ENCODE results near the gene CCDC154. TPM values are rescaled to one million over a fixed set of nuclear protein-coding genes. Genes with fewer than 3 reads are reported as not detected.

CCDC154 gene
- total RNA-seq, 1 donor from 2014 or later = under 0.01 TPM

DNA sequence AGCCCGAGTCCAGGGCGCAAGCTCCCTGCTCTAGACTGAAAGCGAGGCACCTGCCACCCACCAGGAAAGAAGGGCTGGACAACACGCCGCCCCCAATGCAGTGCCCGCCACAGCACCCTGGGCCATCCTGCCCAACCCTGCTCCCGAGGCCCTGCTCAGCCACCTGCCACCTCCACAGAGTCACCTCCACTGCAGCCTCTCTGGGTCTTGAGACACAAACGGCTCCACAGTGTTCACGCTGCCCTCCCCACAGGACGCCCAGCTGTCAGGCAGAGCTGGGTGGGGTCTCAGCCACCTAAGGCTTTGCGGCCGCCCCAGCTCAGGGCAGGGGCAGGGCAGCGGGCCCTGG, 21.2 kb upstream of the CCDC154 start:
- no peaks in the 10 kb centered on the region for H3K27me3 ChIP-seq (ENCODE audit: control insufficient read depth in 3 of 3, insufficient read depth in 3 of 3, low read length in 3 of 3)
- H3K9me3 ChIP-seq (ENCODE audit: control insufficient read depth in 3 of 3, low read length in 3 of 3) = no peaks in the 10 kb centered on the region
- H3K36me3 ChIP-seq (ENCODE audit: control insufficient read depth in 3 of 3, insufficient read depth in 3 of 3, low read length in 3 of 3) = peaks cover 8 to 17% (median 11%) of the 10 kb centered on the region in 3 donors
- no peak overlapping the region for H3K27ac ChIP-seq (ENCODE audit: low read depth, low read length)
- no peak overlapping the region for H3K4me3 ChIP-seq (ENCODE audit: low read length in 3 of 3)
- no peak overlapping the region for H3K9ac ChIP-seq (ENCODE audit: low read depth in 1 of 3, low read length in 3 of 3)
- peaks cover 2 to 11% (median 5%) of the 10 kb centered on the region in 3 donors for H3K4me1 ChIP-seq (ENCODE audit: control insufficient read depth in 3 of 3, insufficient read depth in 3 of 3, low read length in 3 of 3)

GRCh38 chr16:1464894-1465566, 20.7 kb upstream of the CCDC154 start:
- Histone ChIP-seq H3K4me3 (ENCODE audit: low read length in 3 of 3) (no peak overlapping the region), H3K27me3 (ENCODE audit: control insufficient read depth in 3 of 3, insufficient read depth in 3 of 3, low read length in 3 of 3) (no peaks in the 10 kb centered on the region), H3K9ac (ENCODE audit: low read depth in 1 of 3, low read length in 3 of 3) (no peak overlapping the region), H3K36me3 (ENCODE audit: control insufficient read depth in 3 of 3, insufficient read depth in 3 of 3, low read length in 3 of 3) (peaks cover 13 to 23% (median 16%) of the 10 kb centered on the region in 3 donors), H3K4me1 (ENCODE audit: control insufficient read depth in 3 of 3, insufficient read depth in 3 of 3, low read length in 3 of 3) (peaks cover 0 to 8% (median 2%) of the 10 kb centered on the region in 3 donors), H3K27ac (ENCODE audit: low read depth, low read length) (no peak overlapping the region), H3K9me3 (ENCODE audit: control insufficient read depth in 3 of 3, low read length in 3 of 3) (no peaks in the 10 kb centered on the region)

DNA sequence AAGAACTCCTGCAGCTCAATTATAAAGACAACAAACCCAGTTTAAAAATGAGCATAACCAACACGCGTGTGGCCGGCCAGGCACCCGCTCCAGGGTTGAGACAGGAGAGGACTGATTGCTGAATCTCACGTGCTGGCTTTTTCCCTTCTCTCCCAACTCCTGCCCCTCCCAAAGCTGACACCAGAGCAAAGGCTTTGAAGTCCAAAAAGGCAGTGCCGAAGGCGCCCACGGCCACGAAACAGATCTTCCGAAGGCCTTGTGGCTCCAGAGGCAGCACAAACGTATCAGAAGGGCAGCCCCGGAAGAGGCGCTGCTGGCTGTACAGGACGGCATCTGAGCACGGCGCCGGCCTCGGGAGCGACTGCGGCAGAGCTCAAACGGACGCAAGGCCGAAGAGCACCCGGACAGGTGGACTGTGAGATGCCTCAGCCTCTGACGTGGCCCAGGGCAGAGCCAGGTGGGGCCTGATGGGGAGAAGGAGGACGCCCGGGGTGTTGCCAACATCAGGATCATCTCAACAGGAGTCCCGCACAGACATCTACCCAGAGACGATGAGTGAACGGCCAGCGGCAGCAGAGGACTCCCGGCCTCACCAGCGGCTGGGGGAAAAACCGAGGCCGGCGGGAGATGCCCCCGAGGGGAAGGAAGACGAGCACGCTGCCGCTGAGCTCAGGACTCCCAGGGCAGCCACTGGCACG, 20.0 kb upstream of the CCDC154 start:
- H3K9me3 ChIP-seq (ENCODE audit: control insufficient read depth in 3 of 3, low read length in 3 of 3) = no peaks in the 10 kb centered on the region
- no peak overlapping the region for H3K9ac ChIP-seq (ENCODE audit: low read depth in 1 of 3, low read length in 3 of 3)
- no peak overlapping the region for H3K4me3 ChIP-seq (ENCODE audit: low read length in 3 of 3)
- H3K4me1 ChIP-seq (ENCODE audit: control insufficient read depth in 3 of 3, insufficient read depth in 3 of 3, low read length in 3 of 3) = peaks cover 0 to 5% (median 2%) of the 10 kb centered on the region in 3 donors
- no peak overlapping the region for H3K27ac ChIP-seq (ENCODE audit: low read depth, low read length)
- peaks cover 13 to 26% (median 16%) of the 10 kb centered on the region in 3 donors for H3K36me3 ChIP-seq (ENCODE audit: control insufficient read depth in 3 of 3, insufficient read depth in 3 of 3, low read length in 3 of 3)
- no peaks in the 10 kb centered on the region for H3K27me3 ChIP-seq (ENCODE audit: control insufficient read depth in 3 of 3, insufficient read depth in 3 of 3, low read length in 3 of 3)

- no peak overlapping the region for H3K9ac ChIP-seq (ENCODE audit: low read depth in 1 of 3, low read length in 3 of 3)
- H3K4me1 ChIP-seq (ENCODE audit: control insufficient read depth in 3 of 3, insufficient read depth in 3 of 3, low read length in 3 of 3) = no peaks in the 10 kb centered on the region
- no peaks in the 10 kb centered on the region for H3K9me3 ChIP-seq (ENCODE audit: control insufficient read depth in 3 of 3, low read length in 3 of 3)
- no peak overlapping the region for H3K27ac ChIP-seq (ENCODE audit: low read depth, low read length)
- peaks cover 32 to 37% (median 36%) of the 10 kb centered on the region in 3 donors for H3K36me3 ChIP-seq (ENCODE audit: control insufficient read depth in 3 of 3, insufficient read depth in 3 of 3, low read length in 3 of 3)
- no peaks in the 10 kb centered on the region for H3K27me3 ChIP-seq (ENCODE audit: control insufficient read depth in 3 of 3, insufficient read depth in 3 of 3, low read length in 3 of 3)
- no peak overlapping the region for H3K4me3 ChIP-seq (ENCODE audit: low read length in 3 of 3)
Measured at GRCh38 chr16:1461146-1461545, 16.8 kb upstream of the CCDC154 start.

DNA sequence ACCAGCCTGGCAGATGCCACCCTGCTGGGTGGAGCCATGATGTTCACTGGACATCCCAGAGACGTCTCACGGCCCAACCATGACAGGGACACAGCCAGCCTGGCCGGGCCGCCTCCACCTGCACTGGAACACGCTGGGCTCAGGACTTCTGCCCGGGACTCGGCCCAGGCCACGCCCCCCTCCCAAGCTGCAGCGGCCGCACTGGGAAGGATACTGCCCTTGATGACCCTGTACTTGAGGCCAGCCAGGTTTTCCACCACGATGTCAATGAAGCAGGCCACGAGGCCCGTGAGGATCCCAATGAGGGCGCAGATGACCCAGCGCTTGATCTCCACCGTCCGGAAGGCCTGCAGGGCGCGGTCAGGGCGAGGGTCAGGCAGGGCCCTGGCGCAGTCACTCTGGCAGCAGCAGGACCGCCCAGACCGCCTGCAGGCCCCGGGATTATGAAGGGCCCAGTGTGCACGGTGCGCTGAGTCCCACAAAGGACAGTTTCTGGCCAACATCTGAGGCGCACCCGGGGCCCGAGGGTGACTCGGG, 16.3 kb upstream of the CCDC154 start:
- Histone ChIP-seq H3K9me3 (ENCODE audit: control insufficient read depth in 3 of 3, low read length in 3 of 3) (no peaks in the 10 kb centered on the region), H3K4me1 (ENCODE audit: control insufficient read depth in 3 of 3, insufficient read depth in 3 of 3, low read length in 3 of 3) (no peaks in the 10 kb centered on the region), H3K9ac (ENCODE audit: low read depth in 1 of 3, low read length in 3 of 3) (no peak overlapping the region), H3K36me3 (ENCODE audit: control insufficient read depth in 3 of 3, insufficient read depth in 3 of 3, low read length in 3 of 3) (peaks cover 36 to 42% (median 41%) of the 10 kb centered on the region in 3 donors), H3K27ac (ENCODE audit: low read depth, low read length) (no peak overlapping the region), H3K27me3 (ENCODE audit: control insufficient read depth in 3 of 3, insufficient read depth in 3 of 3, low read length in 3 of 3) (no peaks in the 10 kb centered on the region), H3K4me3 (ENCODE audit: low read length in 3 of 3) (no peak overlapping the region)

DNA sequence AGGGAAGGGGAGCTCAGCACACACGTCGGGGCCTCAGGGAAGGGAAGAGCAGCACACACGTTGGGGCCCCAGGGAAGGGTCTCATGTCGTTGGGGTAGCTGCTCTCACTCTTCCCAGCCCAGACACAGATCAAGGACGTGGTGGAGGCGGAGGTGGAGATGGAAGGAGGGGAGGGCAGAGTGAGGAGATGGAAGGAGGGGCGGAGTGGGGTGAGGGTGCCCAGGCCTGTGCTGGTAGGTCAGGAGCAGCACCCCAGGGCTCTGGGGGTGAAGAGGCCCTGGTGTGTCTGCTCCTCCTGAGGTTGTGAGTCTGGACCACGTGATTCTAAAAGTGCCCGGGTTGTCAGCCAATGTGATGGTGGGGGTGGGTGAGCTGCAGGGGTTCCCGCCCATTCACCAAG, 15.6 kb upstream of the CCDC154 start:
- Histone ChIP-seq H3K36me3 (ENCODE audit: control insufficient read depth in 3 of 3, insufficient read depth in 3 of 3, low read length in 3 of 3) (peaks cover 44 to 49% (median 46%) of the 10 kb centered on the region in 3 donors), H3K9me3 (ENCODE audit: control insufficient read depth in 3 of 3, low read length in 3 of 3) (no peaks in the 10 kb centered on the region), H3K4me3 (ENCODE audit: low read length in 3 of 3) (no peak overlapping the region), H3K4me1 (ENCODE audit: control insufficient read depth in 3 of 3, insufficient read depth in 3 of 3, low read length in 3 of 3) (no peaks in the 10 kb centered on the region), H3K9ac (ENCODE audit: low read depth in 1 of 3, low read length in 3 of 3) (no peak overlapping the region), H3K27me3 (ENCODE audit: control insufficient read depth in 3 of 3, insufficient read depth in 3 of 3, low read length in 3 of 3) (no peaks in the 10 kb centered on the region), H3K27ac (ENCODE audit: low read depth, low read length) (no peak overlapping the region)

DNA sequence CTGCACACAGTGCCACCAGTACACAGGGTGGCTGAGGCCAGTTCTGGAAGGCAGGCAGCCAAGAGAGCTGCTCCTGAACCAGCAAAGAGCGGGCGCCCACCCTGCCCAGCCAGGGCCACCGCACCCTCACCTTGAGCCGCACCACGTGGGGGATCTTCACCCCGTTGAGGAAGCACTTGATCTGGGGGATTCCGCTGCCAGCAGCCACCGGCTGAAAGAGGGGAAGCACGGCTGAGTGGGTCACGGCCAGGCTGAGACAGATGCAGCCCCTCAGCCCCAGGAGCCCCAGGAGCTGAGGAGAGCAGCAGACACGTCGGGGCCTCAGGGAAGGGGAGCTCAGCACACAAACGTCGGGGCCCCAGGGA, 14.6 kb upstream of the CCDC154 start:
- no peaks in the 10 kb centered on the region for H3K4me1 ChIP-seq (ENCODE audit: control insufficient read depth in 3 of 3, insufficient read depth in 3 of 3, low read length in 3 of 3)
- H3K9me3 ChIP-seq (ENCODE audit: control insufficient read depth in 3 of 3, low read length in 3 of 3) = no peaks in the 10 kb centered on the region
- H3K9ac ChIP-seq (ENCODE audit: low read depth in 1 of 3, low read length in 3 of 3) = no peak overlapping the region
- no peak overlapping the region for H3K27ac ChIP-seq (ENCODE audit: low read depth, low read length)
- no peak overlapping the region for H3K4me3 ChIP-seq (ENCODE audit: low read length in 3 of 3)
- H3K27me3 ChIP-seq (ENCODE audit: control insufficient read depth in 3 of 3, insufficient read depth in 3 of 3, low read length in 3 of 3) = no peaks in the 10 kb centered on the region
- peaks cover 52 to 55% (median 52%) of the 10 kb centered on the region in 3 donors for H3K36me3 ChIP-seq (ENCODE audit: control insufficient read depth in 3 of 3, insufficient read depth in 3 of 3, low read length in 3 of 3)

GRCh38 chr16:1458336-1458976, 14.1 kb upstream of the CCDC154 start:
- Histone ChIP-seq H3K36me3 (ENCODE audit: control insufficient read depth in 3 of 3, insufficient read depth in 3 of 3, low read length in 3 of 3) (peaks cover 57 to 60% (median 57%) of the 10 kb centered on the region in 3 donors), H3K4me1 (ENCODE audit: control insufficient read depth in 3 of 3, insufficient read depth in 3 of 3, low read length in 3 of 3) (no peaks in the 10 kb centered on the region), H3K9me3 (ENCODE audit: control insufficient read depth in 3 of 3, low read length in 3 of 3) (no peaks in the 10 kb centered on the region), H3K27ac (ENCODE audit: low read depth, low read length) (no peak overlapping the region), H3K4me3 (ENCODE audit: low read length in 3 of 3) (no peak overlapping the region), H3K27me3 (ENCODE audit: control insufficient read depth in 3 of 3, insufficient read depth in 3 of 3, low read length in 3 of 3) (no peaks in the 10 kb centered on the region), H3K9ac (ENCODE audit: low read depth in 1 of 3, low read length in 3 of 3) (no peak overlapping the region)

DNA sequence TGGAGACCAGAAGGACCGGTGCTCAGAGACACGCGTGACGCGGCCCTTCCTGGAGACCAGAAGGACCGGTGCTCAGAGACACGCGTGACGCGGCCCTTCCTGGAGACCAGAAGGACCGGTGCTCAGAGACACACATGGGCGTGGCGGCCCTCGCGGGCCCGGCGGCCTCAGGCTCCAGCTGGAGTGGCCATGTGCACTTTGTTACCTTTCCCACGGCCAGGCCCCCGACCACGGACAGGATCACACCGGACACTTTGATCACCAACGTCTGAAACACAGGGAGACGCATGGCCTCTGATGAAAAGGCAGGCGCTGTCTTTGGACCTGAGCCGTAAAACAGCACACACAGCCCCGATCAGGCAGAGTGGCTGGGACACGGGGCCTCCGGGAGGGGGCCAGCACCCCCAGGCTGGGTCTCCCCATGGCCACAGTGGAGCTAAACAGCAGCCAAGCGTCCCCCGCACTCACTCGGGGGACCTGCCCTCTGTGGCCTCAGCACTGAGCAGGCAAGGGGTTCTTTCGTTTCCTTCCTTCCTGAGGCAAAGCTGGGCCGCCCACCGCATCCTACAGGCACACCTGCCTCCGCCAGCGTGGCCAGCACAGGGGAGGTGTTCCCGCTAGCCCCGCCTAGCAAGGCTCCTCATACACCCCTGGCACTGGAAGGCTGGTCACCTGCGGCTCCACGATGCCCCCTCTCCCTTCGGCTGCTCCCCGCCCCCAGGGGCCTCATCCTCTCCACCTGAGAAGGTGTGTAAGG, 13.3 kb upstream of the CCDC154 start:
- Histone ChIP-seq H3K27ac (ENCODE audit: low read depth, low read length) (no peak overlapping the region), H3K4me3 (ENCODE audit: low read length in 3 of 3) (no peak overlapping the region), H3K27me3 (ENCODE audit: control insufficient read depth in 3 of 3, insufficient read depth in 3 of 3, low read length in 3 of 3) (no peaks in the 10 kb centered on the region), H3K9ac (ENCODE audit: low read depth in 1 of 3, low read length in 3 of 3) (no peak overlapping the region), H3K4me1 (ENCODE audit: control insufficient read depth in 3 of 3, insufficient read depth in 3 of 3, low read length in 3 of 3) (no peaks in the 10 kb centered on the region), H3K9me3 (ENCODE audit: control insufficient read depth in 3 of 3, low read length in 3 of 3) (no peaks in the 10 kb centered on the region), H3K36me3 (ENCODE audit: control insufficient read depth in 3 of 3, insufficient read depth in 3 of 3, low read length in 3 of 3) (peaks cover 61 to 62% (median 62%) of the 10 kb centered on the region in 3 donors)
